ENCODE measurements around the gene ACKR3.

DNA sequence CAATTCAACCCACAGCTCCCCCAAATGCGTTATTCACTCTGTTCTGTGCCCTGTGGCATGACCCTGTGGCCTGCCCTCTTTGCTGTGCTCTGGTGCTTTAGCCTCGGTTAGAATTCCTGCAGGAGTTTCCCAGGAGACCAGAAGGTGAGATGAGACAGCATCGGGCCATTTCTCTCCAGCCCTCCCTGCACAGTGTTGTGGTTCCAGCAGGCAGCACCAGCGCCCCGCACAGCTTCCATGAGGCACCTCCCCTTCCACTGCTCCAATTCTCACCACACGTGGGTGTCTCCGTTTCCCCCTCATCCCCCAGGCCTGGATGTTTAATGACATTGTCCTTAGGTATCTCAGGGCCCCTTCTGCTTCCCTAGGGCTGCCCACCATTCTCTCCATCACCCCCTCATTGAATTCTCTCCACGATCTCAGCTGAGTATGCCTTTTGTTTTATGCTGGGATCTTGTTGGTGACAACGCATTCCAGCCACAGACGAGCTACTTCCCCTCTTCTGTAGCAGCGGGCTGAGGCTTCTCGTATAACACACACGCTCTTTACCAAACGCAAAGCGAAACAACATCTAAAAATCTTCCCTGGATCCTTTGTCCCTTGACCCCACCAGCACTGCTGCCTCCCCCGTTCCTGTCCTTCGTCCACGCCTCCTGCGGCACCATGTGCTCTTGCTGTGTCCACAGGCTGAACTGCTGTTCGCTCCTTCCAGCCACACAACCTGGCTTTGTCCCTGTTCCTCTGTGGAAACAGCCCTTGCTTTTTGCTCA lies 35.1 kb downstream of the ACKR3 start:
- TF ChIP-seq, protein P1, sequence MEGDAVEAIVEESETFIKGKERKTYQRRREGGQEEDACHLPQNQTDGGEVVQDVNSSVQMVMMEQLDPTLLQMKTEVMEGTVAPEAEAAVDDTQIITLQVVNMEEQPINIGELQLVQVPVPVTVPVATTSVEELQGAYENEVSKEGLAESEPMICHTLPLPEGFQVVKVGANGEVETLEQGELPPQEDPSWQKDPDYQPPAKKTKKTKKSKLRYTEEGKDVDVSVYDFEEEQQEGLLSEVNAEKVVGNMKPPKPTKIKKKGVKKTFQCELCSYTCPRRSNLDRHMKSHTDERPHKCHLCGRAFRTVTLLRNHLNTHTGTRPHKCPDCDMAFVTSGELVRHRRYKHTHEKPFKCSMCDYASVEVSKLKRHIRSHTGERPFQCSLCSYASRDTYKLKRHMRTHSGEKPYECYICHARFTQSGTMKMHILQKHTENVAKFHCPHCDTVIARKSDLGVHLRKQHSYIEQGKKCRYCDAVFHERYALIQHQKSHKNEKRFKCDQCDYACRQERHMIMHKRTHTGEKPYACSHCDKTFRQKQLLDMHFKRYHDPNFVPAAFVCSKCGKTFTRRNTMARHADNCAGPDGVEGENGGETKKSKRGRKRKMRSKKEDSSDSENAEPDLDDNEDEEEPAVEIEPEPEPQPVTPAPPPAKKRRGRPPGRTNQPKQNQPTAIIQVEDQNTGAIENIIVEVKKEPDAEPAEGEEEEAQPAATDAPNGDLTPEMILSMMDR (IDR thresholded peaks at IDR 0.05), result no peak
- TF ChIP-seq POLR2A (IDR thresholded peaks at IDR 0.05), result no peak

Data from testis (tissue), 2 donors.